Fibroblast of lung (primary cell): Measurements from ENCODE around the gene GAL3ST2.
"Not testable (repeated sequence)": the region's sequence is repeated elsewhere in the genome, so short reads cannot be mapped to it uniquely, and the experiment has no call there.

Source experiments
- CTCF ChIP-seq, 2 donors: IDR thresholded peaks in 1 of 2; conservative IDR thresholded peaks in 1 of 2; 1 replicate in 1 of 2; 2 replicates in 1 of 2; pipeline ENCODE4 v1.5.1; 2011 to 2012; ENCODE audit warnings: low read length in 2 of 2, control low read depth in 1 of 2, inconsistent platforms in 1 of 2, low read depth in 1 of 2, mild to moderate bottlenecking in 1 of 2
- EZH2 ChIP-seq: IDR thresholded peaks from 2 replicates; pipeline ENCODE4 v1.5.1; 2012; ENCODE audit warnings: low read length, control low read depth, mild to moderate bottlenecking; ENCODE audit errors: missing control alignments

GRCh38 chr2:241782053-241782452 lies 5.4 kb downstream of the GAL3ST2 start:
- TF ChIP-seq CTCF (conservative IDR thresholded peaks at IDR 0.05 in 1 of 2, IDR thresholded peaks at IDR 0.05 in 1 of 2; ENCODE audit: low read depth in 1 of 2, low read length in 2 of 2); EZH2: not testable (repeated sequence)
